ENCODE data around the gene MUC4.
"Not testable (repeated sequence)": the region's sequence is repeated elsewhere in the genome, so short reads cannot be mapped to it uniquely, and the experiment has no call there.

MUC4 gene

DNA sequence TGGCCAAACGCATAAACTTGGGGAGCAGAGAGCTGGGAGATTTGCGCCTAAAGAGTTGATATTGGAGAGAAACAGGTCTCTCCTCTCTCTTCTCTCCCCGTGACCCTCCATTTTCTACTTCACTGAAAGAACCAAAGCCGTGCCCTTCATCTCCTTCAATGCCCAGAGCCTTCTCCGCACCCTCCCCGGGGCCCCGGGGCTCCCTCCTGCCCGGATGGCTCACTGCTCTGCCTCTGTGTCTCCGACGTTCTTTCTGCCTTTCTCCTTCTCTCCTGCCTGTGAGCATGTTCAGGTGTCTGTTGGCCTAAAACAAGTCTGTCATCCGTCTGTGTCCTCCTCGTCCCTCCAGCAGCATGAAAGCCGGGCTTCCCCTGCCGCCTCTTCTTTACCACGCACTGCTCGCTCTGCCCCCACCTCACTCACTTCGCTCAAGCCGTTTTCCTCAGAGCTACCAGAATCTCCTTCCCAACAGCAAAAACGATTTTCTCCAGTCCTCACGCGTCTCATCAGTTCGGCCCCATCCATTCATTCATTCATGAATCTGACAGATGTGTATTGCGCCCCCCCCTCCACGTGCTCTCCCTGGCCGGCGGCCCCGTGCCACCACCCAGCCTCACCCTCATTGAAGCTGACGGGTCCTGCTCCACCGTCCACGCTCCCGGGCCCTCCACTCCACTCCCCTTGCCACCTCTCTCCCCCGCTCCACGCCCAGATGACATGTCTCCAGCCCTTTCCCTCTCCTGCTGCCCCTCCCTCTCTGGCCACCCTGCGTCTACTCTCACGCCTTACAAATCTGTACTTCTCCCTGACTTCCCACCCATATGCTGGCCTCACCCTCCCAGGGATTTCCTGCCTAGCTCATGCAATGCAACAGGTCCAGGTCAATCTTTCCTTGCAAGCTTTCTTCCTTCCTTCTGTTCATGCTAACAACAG is 10.2 kb downstream of the MUC4 start:
- Histone ChIP-seq H3K36me3 (no peaks in the 10 kb centered on the region), H3K27ac (no peak overlapping the region), H3K9me3 (no peaks in the 10 kb centered on the region), H3K4me3 (no peak overlapping the region), H3K4me1 (peaks cover 0 to 7% (median 0%) of the 10 kb centered on the region in 4 donors), H3K27me3 (peaks cover 0 to 5% of the 10 kb centered on the region in 2 donors)
- DNase-seq: peak in 1 of 2 donors; percentile 56
- TF ChIP-seq, protein P1, sequence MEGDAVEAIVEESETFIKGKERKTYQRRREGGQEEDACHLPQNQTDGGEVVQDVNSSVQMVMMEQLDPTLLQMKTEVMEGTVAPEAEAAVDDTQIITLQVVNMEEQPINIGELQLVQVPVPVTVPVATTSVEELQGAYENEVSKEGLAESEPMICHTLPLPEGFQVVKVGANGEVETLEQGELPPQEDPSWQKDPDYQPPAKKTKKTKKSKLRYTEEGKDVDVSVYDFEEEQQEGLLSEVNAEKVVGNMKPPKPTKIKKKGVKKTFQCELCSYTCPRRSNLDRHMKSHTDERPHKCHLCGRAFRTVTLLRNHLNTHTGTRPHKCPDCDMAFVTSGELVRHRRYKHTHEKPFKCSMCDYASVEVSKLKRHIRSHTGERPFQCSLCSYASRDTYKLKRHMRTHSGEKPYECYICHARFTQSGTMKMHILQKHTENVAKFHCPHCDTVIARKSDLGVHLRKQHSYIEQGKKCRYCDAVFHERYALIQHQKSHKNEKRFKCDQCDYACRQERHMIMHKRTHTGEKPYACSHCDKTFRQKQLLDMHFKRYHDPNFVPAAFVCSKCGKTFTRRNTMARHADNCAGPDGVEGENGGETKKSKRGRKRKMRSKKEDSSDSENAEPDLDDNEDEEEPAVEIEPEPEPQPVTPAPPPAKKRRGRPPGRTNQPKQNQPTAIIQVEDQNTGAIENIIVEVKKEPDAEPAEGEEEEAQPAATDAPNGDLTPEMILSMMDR (IDR thresholded peaks at IDR 0.05): no peak
- intact Hi-C loops (cut with DNase I; ENCODE audit: low total_unique reads): no loop called here

DNA sequence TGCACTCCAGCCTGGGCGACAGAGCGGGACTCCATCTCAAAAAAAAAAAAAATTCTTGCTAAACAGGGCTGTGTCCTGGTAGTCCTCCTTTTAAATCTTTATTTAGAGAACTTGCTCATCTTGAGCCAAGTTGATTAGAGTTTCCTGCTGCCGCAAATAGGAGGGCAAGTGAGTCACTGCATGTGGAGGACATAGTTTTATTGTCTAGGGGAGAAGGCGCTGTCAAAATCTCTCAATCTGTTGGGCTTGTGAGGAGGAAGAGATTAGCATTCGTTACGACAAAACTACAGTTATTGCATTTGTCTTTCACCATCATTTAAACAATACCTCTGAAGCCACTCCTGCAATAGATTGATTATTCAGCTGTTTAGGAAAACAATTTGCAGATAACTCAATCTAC is 11.5 kb downstream of the MUC4 start:
- H3K36me3 ChIP-seq: no peaks in the 10 kb centered on the region
- H3K27me3 ChIP-seq: peaks cover 0 to 7% of the 10 kb centered on the region in 2 donors
- DNase-seq: no peak
- no peaks in the 10 kb centered on the region for H3K9me3 ChIP-seq
- no peak overlapping the region for H3K27ac ChIP-seq
- H3K4me1 ChIP-seq: peaks cover 0 to 7% (median 0%) of the 10 kb centered on the region in 4 donors
- no peak overlapping the region for H3K4me3 ChIP-seq
- intact Hi-C loops (cut with DNase I; ENCODE audit: low total_unique reads): no loop called here
- TF ChIP-seq, protein P1 (IDR thresholded peaks at IDR 0.05): no peak

DNA sequence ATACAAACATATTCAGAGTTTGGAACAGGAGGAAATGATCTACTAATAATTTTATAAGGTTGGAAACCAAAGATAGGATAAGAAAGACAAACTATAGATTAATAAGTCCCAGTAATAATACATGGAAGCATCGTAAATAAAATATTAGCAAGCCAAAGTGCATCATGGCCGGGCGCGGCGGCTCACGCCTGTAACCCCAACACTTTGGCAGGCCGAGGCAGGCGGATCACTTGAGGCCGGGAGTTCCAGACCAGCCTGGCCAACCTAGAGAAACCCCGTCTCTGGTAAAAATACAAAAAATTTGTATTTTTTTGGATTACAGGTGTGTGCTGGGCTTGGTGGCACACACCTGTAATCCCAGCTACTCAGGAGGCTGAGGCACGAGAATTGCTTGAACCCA is 14.9 kb downstream of the MUC4 start:
- H3K27me3 ChIP-seq: peaks cover 0 to 2% of the 10 kb centered on the region in 2 donors
- peak in 1 of 2 donors; percentile 12 for DNase-seq
- TF ChIP-seq, protein P1 (IDR thresholded peaks at IDR 0.05): no peak

DNA sequence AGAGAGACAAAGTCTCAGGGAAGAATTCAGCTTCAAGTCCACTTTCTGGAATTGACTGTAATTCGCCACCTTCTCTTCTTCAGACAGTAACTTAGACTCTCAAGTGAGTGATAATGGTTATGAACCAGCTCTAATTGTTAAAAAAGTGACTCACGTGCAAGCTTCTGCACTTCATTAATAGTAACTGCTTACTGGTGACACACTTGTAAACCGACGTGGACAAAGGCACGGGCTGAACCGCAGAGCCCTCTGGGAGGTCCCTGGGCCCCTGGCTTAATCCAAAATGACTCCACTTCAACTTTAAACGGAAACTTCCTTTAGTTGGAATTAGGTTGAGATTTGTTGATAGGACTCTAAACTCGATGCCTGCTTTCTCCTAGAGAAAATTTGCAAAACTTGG is 17.0 kb downstream of the MUC4 start:
- no peaks in the 10 kb centered on the region for H3K4me1 ChIP-seq
- H3K4me3 ChIP-seq: no peak overlapping the region
- H3K27ac ChIP-seq: no peak overlapping the region
- H3K9me3 ChIP-seq: no peaks in the 10 kb centered on the region
- H3K36me3 ChIP-seq: no peaks in the 10 kb centered on the region
- TF ChIP-seq, protein P1 (IDR thresholded peaks at IDR 0.05): no peak
- DNase-seq: peak in 1 of 2 donors; percentile 23
- intact Hi-C loops (cut with DNase I; ENCODE audit: low total_unique reads): no loop called here
- H3K27me3 ChIP-seq: peaks cover 0 to 6% of the 10 kb centered on the region in 2 donors

More for the DNA sequence above, 14.9 kb downstream of the MUC4 start:
- Histone ChIP-seq H3K4me1 (no peaks in the 10 kb centered on the region), H3K36me3 (no peaks in the 10 kb centered on the region), H3K9me3 (no peaks in the 10 kb centered on the region), H3K27ac (no peak overlapping the region), H3K4me3 (no peak overlapping the region)
- intact Hi-C loops (cut with DNase I; ENCODE audit: low total_unique reads): no loop called here

DNA sequence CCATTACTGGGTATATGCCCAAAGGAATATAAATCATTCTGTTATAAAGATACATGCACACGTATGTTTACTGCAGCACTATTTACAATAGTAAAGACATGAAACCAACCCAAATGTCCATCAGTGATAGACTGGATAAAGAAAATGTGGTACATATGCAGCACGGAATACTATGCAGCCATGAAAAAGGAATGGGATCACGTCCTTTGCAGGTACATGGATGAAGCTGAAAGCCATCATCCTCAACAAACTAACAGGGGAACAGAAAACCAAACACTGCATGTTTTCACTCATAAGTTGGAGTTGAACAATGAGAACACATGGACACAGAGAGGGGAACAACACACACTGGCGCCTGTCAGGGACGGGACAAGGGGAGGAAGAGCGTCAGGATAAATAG is 19.1 kb downstream of the MUC4 start:
- H3K9me3 ChIP-seq; H3K27ac ChIP-seq; H3K4me3 ChIP-seq; H3K4me1 ChIP-seq; H3K36me3 ChIP-seq; intact Hi-C loops (cut with DNase I; ENCODE audit: low total_unique reads): not testable (repeated sequence)
- DNase-seq: peak in 1 of 2 donors; percentile 6
- H3K27me3 ChIP-seq: peaks cover 0 to 12% of the 10 kb centered on the region in 2 donors

DNA sequence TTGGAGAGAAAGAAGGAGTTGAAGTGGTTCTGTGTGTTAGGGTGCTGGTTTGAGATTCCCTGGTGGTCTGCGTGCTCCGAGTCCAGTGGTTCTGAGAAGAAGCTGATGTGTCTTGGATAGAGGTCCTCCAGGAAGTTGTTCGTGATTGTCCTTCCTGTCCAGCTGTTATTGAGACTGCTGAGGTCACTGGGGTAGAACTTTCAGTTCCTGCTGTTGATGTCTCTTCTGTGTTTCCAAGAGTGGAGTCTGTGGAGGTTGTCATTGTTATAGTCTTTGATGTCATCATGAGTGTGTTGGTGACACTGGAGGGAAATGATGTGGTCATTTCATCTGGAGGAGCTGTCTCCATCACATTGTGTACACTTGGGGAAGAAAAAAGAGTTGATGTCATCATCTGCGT is 20.8 kb downstream of the MUC4 start:
- no peaks in the 10 kb centered on the region for H3K4me1 ChIP-seq
- TF ChIP-seq, protein P1 (IDR thresholded peaks at IDR 0.05): no peak
- H3K36me3 ChIP-seq: no peaks in the 10 kb centered on the region
- H3K27me3 ChIP-seq: peaks cover 0 to 10% of the 10 kb centered on the region in 2 donors
- H3K9me3 ChIP-seq: no peaks in the 10 kb centered on the region
- H3K27ac ChIP-seq: no peak overlapping the region
- peak in 1 of 2 donors; percentile 24 for DNase-seq
- intact Hi-C loops (cut with DNase I; ENCODE audit: low total_unique reads): no loop called here
- no peak overlapping the region for H3K4me3 ChIP-seq

All from tibial artery (tissue), 4 donors.